GM23248 (cell line): Measurements from ENCODE around the gene SIRT1.

Experiments
- EZH2 ChIP-seq: fragments of 200-600 bp; sonication (generic); IDR thresholded peaks from 2 replicates; pipeline ENCODE4 v1.6.1; 2018; ENCODE audit warnings: antibody characterized with exemption, mild to moderate bottlenecking; ENCODE audit not compliant: insufficient read depth, poor library complexity, severe bottlenecking
- EZH2phosphoT487 ChIP-seq: fragments of 200-600 bp; sonication (generic); IDR thresholded peaks from 2 replicates; pipeline ENCODE4 v1.6.1; 2018; ENCODE audit warnings: antibody characterized with exemption, moderate library complexity, mild to moderate bottlenecking, low read depth; ENCODE audit not compliant: insufficient read depth

DNA sequence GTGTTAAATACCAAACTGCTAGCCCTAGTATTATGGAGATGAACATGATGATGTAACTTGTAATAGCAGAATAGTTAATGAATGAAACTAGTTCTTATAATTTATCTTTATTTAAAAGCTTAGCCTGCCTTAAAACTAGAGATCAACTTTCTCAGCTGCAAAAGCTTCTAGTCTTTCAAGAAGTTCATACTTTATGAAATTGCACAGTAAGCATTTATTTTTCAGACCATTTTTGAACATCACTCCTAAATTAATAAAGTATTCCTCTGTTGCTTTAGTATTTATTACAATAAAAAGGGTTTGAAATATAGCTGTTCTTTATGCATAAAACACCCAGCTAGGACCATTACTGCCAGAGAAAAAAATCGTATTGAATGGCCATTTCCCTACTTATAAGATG, 33.2 kb downstream of the SIRT1 start:
- TF ChIP-seq EZH2 (no peak), EZH2phosphoT487 (no peak)
